ENCODE data around the gene NBDY.

NBDY gene

GRCh38 chrX:56786889-56787733 is 58.1 kb downstream of the NBDY start:
- no peak for DNase-seq

- DNase-seq: no peak
Measured at GRCh38 chrX:56787734-56788152, 58.7 kb downstream of the NBDY start.

- DNase-seq: no peak
Measured at GRCh38 chrX:56788229-56788628, 59.2 kb downstream of the NBDY start.

- DNase-seq: no peak
Measured at GRCh38 chrX:56788717-56789122, 59.7 kb downstream of the NBDY start.

GRCh38 chrX:56789518-56790070 is 60.6 kb downstream of the NBDY start:
- DNase-seq: no peak

- no peak for DNase-seq
Measured at GRCh38 chrX:56790778-56791177, 61.7 kb downstream of the NBDY start.

GRCh38 chrX:56791456-56791855 is 62.4 kb downstream of the NBDY start:
- DNase-seq: no peak

- DNase-seq: no peak
Measured at GRCh38 chrX:56792270-56793111, 63.4 kb downstream of the NBDY start.

GRCh38 chrX:56793112-56793430 is 64.0 kb downstream of the NBDY start:
- DNase-seq: no peak

- DNase-seq: no peak
Measured at GRCh38 chrX:56793521-56794320, 64.7 kb downstream of the NBDY start.

- DNase-seq: no peak
Measured at GRCh38 chrX:56794404-56795230, 65.6 kb downstream of the NBDY start.

GRCh38 chrX:56795309-56795868 is 66.3 kb downstream of the NBDY start:
- no peak for DNase-seq

GRCh38 chrX:56796641-56797395 is 67.8 kb downstream of the NBDY start:
- no peak for DNase-seq

- no peak for DNase-seq
Measured at GRCh38 chrX:56797574-56798338, 68.7 kb downstream of the NBDY start.

- DNase-seq: no peak
Measured at GRCh38 chrX:56798339-56798711, 69.3 kb downstream of the NBDY start.

- no peak for DNase-seq
Measured at GRCh38 chrX:56798866-56799758, 70.1 kb downstream of the NBDY start.

- DNase-seq: no peak
Measured at GRCh38 chrX:56800307-56800706, 71.3 kb downstream of the NBDY start.

- peak; percentile 30 for DNase-seq
Measured at GRCh38 chrX:56800801-56801200, 71.8 kb downstream of the NBDY start.

GRCh38 chrX:56802428-56802827 is 73.4 kb downstream of the NBDY start:
- no peak for DNase-seq

All from activated CD4-positive, alpha-beta T cell treated with anti-CD3 and anti-CD28 coated beads for 1 hour (primary cell).